GM18873 (cell line): Measurements from ENCODE around the gene RLN3.

Experiments
- ATAC-seq: cut with Tn5 transposase; IDR thresholded peaks from one replicate; pipeline ENCODE4 v1.9.1; 2021; ENCODE audit warnings: mild to moderate bottlenecking, moderate library complexity, moderate number of reproducible peaks; ENCODE audit not compliant: unreplicated experiment, low FRiP score

The RLN3 gene, protein sequence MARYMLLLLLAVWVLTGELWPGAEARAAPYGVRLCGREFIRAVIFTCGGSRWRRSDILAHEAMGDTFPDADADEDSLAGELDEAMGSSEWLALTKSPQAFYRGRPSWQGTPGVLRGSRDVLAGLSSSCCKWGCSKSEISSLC

DNA sequence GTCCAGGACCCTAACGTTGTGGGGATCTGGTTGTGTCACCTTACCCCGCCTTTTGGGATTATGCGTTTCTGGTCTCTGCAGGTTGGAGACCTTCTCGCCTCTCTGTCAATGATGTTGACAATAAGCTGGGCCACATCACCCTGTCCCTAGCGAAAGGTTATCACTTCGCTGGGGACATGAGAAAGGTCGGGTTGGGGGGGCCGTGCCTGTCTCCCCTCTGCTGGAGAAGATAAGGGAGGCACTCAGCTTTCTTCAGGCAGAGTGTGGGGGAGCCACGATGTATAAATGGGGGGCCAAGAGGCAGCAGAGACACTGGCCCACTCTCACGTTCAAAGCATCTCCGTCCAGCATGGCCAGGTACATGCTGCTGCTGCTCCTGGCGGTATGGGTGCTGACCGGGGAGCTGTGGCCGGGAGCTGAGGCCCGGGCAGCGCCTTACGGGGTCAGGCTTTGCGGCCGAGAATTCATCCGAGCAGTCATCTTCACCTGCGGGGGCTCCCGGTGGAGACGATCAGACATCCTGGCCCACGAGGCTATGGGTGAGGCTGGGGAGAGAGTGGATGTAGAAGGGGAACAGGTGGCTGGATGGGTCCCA is at the start of gene RLN3:
TSS of gene RLN3 (plus strand) at position 293 of the 595 bp plus-strand sequence. CDS start at position 350, 57 bp downstream.
- ATAC-seq = no peak

- ATAC-seq = no peak
These were observed 49.4 kb upstream of the RLN3 start for GRCh38 chr19:13978351-13979243.

- ATAC-seq = no peak
These were observed 48.7 kb upstream of the RLN3 start for GRCh38 chr19:13979244-13979615.

GRCh38 chr19:13979686-13980085 is 48.3 kb upstream of the RLN3 start:
- ATAC-seq = no peak

DNA sequence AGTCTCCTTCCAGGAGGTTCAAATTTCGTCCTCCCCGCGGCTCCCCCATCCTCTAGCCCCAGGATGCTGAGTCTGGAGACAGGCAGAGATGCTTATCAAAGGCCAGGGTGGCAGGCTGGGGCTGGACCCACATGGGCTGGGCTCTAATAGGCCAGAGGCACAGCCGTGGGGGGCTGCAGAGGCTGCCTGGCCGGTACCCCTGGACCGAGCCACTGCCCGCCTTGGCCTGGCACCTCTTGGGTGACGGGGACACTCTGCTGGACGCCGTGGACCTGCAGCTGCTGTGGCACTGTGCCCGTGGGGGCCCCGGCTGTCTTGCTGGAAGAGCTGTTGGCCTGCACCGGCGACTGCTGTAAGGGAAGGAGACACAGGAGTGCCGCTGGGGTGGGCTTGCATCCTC is 47.6 kb upstream of the RLN3 start:
- ATAC-seq = no peak

DNA sequence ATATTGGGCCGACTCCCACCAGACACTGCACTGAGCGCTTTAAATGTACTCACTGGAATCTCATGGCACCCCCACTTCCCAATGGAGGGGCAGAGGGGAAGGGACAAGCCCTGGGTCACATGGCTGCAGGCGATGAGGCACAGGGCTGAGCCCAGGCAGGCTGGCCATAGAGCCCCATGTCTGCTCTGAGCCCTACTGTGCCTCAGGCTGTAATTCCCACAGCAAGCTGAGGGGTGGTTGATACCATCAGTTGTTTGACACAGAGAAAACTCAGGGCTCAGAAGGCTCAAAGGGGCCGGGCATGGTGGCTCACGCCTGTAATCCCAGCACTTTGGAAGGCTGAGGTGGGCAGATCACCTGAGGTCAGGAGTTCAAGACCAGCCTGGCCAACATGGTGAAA is 46.9 kb upstream of the RLN3 start:
- ATAC-seq = no peak

DNA sequence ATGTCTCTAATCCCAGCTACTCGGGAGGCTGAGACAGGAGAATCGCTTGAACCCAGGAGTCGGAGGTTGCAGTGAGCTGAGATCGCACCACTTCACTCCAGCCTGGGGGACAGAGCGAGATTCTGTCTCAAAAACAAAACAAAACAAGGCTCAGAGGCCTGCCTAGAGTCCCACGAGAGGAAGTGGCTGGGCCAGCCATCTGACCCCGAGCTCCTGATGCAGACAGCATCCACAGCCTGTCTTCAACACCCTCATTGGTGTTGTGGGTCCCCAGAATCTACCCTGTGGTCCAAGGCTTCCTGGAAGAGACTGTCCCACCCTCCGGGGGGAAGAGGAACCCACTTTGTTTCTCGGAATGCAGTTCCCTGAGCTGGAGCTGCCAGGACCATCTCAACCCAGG is 46.5 kb upstream of the RLN3 start:
- ATAC-seq = no peak

- no peak for ATAC-seq
These were observed 45.9 kb upstream of the RLN3 start for GRCh38 chr19:13981988-13982501.

DNA sequence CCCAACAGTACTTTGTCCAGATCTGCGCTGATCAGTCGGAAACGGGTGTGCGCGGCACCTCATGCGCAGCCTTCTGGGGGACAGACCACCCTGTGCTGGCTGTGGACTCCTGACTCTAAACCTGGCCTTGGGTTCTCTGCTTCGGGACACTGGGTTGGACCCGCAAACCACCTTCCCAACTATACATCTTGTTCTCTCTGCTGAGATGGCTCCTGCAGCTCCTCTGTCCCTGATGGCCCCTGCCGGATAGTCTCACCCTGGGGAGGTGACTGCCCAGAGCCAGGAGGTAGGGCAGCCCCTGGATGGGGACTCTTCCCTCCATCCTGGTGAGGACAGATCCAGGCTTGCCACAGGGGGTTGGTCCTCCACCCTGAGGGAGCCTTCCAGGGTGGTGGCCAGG is 45.2 kb upstream of the RLN3 start:
- no peak for ATAC-seq

DNA sequence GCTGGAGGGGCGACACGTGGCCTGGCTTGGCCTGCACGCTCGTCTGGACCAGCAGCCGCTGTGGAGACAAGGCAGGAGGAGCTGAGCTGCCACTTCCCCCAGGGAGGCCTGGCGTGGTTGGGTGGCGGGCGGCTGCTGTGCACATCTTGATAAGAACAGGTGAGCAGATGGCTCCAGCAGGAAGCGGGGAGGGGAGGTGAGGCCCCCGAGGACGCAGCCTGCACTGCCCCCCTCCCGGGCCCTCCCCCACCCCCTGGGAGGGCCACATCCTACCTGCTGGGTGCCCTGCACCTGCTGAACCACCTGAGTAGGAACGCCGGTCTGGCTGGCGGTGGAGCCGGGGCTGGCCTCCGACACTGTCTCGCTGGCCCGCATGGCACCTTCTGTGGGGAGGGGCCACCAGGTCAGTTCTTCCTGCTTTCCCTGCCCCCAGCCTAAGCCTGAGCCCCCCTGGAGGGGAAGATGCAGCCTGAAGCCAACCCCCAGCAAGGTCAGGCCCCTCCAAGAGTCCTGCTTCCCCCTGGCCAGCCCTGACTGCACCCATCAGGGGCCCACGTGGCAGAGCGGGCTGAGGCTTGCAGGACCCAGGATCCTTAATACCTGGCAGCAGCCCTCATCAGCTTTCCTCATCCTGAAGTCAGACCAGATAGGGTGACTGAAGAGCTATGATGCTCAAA is 44.6 kb upstream of the RLN3 start:
- no peak for ATAC-seq

GRCh38 chr19:13984186-13984585 is 43.8 kb upstream of the RLN3 start:
- ATAC-seq = no peak

GRCh38 chr19:13984875-13985741 is 42.8 kb upstream of the RLN3 start:
- ATAC-seq = no peak

DNA sequence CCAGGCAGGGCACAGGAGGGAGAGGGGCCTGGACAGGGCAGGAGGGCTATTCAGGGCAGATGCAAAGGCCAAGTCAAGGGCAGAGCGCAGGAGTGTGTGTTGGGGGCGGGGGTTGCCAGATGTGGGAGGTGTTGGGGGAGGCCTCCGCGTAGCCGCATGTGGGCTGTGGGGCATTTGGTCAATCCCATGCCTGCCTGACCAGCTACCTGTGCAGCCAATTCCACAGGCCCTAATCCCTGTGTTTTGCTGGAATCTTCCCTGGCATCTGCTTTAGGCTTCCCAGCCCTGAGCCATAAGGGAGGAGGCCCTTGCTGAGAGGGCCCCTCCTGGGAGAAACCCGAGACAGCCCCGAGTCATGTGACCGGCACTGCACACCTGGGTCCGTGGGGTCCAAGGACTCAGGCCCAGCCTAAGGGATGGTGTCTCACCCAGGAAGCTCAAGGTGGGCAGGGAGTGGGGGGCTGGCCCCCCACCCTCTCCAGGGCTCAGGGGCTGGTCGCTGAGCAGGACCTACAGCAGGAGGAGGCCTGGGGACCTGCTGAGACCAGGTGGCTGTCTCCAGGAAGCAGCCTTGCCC is 42.1 kb upstream of the RLN3 start:
- peak; percentile 12 for ATAC-seq

DNA sequence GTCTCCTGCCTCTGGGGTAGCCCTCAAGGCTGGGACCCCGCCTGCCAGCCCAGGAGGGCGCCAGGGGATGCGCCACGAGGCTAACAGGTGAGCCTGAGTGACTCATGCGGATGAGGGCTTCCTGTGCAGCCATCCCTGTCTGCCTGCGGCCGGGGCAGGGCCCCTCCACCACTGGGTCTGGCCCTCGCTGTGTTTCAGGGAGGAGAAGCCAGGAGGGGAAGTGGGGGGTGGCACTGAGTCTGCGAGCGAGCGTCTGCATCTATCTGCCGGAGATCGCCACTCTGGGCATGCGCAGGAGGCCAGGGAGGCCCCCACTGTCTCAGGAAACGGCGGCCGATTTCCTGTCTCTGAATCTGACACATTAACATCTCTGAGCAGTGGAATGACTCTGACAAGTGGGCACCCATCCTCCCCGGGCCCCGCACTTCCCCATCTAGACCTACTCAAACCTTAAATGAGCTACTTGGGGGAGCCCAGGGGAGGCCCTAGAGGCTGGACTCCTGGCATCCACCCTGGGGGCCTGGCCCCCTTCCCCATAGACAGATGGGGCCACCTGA is 41.5 kb upstream of the RLN3 start:
- ATAC-seq = peak; percentile 53

DNA sequence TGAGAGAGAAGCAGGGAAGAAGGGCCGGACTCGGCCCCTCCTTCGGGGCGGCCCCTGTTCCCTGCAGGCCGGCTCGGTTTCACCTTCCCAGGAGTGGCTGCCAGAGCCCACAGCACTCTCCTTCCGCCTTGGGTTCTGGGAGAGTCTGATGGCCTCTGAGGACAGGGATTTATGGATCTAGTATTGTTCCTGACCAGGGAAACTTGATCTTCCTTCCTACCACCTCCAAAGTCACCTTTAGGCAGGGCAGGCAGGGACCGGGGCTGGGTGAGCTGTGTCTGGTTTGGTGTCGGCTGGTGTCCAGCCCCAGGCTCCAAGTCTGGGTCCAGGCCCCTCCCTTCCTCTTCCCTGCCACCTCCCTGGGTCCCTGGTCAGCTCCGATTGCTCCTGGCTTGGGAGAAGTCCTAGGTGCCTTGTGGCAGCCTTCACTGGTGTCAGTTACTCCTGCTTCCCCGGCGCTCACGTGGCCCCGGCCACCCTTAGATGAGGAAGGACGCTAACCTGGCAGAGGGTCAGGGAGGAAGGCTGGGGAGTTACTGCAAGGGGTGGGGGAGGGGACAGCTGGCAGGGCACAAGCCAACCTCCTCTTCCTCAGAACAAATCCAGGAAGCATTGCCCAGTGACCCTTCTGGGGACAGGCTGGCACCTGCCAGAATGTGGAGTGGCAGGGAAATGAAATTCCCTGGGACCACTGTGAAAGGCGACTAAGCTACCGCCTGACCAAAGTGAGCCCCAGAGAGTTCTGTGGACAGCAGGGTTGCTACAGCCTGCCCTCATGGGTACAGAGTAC is 40.7 kb upstream of the RLN3 start:
- no peak for ATAC-seq

DNA sequence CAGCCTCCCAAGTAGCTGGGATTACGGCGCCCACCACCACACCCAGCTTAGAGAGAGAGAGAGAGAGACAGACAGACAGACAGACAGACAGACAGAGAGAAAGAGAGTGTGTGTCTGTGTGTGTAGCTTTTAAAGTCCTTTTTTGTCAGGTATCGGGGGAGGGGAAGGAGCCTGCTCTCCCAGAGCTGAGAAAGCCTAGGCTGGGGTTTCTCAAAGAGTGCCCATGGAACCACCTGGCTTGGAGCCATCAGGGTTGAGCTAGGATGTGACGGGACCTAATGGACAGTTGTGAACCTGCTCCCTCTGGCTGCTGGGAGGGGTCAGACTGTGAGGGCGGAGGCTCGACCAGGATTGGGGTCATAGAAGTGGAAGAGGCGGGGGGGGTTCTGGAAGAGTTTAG is 38.5 kb upstream of the RLN3 start:
- ATAC-seq = no peak

DNA sequence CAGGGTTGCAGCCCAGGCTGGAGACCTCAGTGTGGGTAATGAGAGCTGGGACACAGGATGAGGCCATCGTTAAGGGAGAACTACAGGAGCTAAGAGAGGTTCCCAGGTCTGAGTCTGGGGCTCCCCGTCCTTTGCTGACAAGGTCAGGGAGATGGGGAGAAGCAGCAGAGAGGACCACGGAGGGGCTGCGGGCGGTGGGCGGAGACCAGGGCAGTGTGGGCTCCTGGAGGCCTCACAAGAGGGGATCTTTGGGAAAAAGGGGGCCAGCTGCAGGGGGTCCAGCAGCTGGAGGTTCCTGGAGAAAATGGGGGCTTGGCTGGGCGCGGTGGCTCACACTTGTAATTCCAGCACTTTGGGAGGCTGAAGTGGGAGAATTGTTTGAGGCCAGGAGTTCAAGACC is 37.9 kb upstream of the RLN3 start:
- no peak for ATAC-seq

DNA sequence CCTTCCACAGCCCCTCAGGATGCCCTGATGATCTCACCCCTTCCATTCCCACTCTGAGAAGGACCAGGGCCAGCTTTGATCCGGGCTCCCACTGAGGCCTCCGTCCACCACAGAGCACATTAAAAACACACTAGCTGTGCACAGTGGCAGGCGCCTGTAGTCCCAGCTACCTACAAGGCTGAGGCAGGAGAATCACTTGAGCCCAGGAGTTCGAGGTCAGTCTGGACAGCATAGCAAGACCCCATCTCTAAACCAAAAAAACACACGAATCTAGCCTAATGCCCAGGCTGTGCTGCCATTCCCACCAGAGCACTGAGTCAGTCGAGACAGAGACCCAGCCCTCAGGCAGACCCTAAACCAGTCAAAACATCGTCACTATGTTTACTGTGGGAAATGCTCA is 35.9 kb upstream of the RLN3 start:
- ATAC-seq = no peak
